ENCODE measurements around the gene GUCY1A1.

GUCY1A1 gene

GRCh38 chr4:155674669-155675071 is 8.0 kb downstream of the GUCY1A1 start:
- Mint-ChIP-seq H3K4me3 (no peak overlapping the region), H3K27me3 (peaks cover 25% of the 10 kb centered on the region), H3K27ac (no peak overlapping the region), H3K36me3 (ENCODE audit: low read depth) (no peaks in the 10 kb centered on the region), H3K4me1 (ENCODE audit: low read depth) (peaks cover 3% of the 10 kb centered on the region), H3K9me3 (no peaks in the 10 kb centered on the region)

GRCh38 chr4:155675709-155676429 is 9.2 kb downstream of the GUCY1A1 start:
- H3K4me3 Mint-ChIP-seq, result no peak overlapping the region

GRCh38 chr4:155676430-155676825 is 9.8 kb downstream of the GUCY1A1 start:
- H3K27ac Mint-ChIP-seq, result no peak overlapping the region
- H3K4me1 Mint-ChIP-seq (ENCODE audit: low read depth), result peaks cover 3% of the 10 kb centered on the region
- no peaks in the 10 kb centered on the region for H3K36me3 Mint-ChIP-seq (ENCODE audit: low read depth)
- H3K27me3 Mint-ChIP-seq, result peaks cover 10% of the 10 kb centered on the region
- H3K4me3 Mint-ChIP-seq, result no peak overlapping the region
- no peaks in the 10 kb centered on the region for H3K9me3 Mint-ChIP-seq

More at GRCh38 chr4:155675709-155676429, 9.2 kb downstream of the GUCY1A1 start:
- Mint-ChIP-seq H3K4me1 (ENCODE audit: low read depth) (peaks cover 3% of the 10 kb centered on the region), H3K9me3 (no peaks in the 10 kb centered on the region), H3K27ac (no peak overlapping the region), H3K36me3 (ENCODE audit: low read depth) (no peaks in the 10 kb centered on the region), H3K27me3 (peaks cover 13% of the 10 kb centered on the region)

- Mint-ChIP-seq H3K27ac (no peak overlapping the region), H3K36me3 (ENCODE audit: low read depth) (no peaks in the 10 kb centered on the region), H3K27me3 (peaks cover 16% of the 10 kb centered on the region), H3K4me1 (ENCODE audit: low read depth) (peaks cover 7% of the 10 kb centered on the region), H3K4me3 (no peak overlapping the region), H3K9me3 (no peaks in the 10 kb centered on the region)
Measured at GRCh38 chr4:155678011-155678410, 11.4 kb downstream of the GUCY1A1 start.

GRCh38 chr4:155679343-155679742 is 12.7 kb downstream of the GUCY1A1 start:
- peaks cover 8% of the 10 kb centered on the region for H3K27me3 Mint-ChIP-seq
- H3K4me1 Mint-ChIP-seq (ENCODE audit: low read depth), result peaks cover 7% of the 10 kb centered on the region
- H3K27ac Mint-ChIP-seq, result no peak overlapping the region
- no peak overlapping the region for H3K4me3 Mint-ChIP-seq
- H3K36me3 Mint-ChIP-seq (ENCODE audit: low read depth), result no peaks in the 10 kb centered on the region
- no peaks in the 10 kb centered on the region for H3K9me3 Mint-ChIP-seq

GRCh38 chr4:155681886-155682285 is 15.2 kb downstream of the GUCY1A1 start:
- Mint-ChIP-seq H3K27me3 (peaks cover 8% of the 10 kb centered on the region), H3K27ac (no peak overlapping the region), H3K9me3 (no peaks in the 10 kb centered on the region), H3K4me1 (ENCODE audit: low read depth) (peaks cover 5% of the 10 kb centered on the region), H3K36me3 (ENCODE audit: low read depth) (no peaks in the 10 kb centered on the region), H3K4me3 (no peak overlapping the region)

- H3K27me3 Mint-ChIP-seq, result peaks cover 8% of the 10 kb centered on the region
- peaks cover 5% of the 10 kb centered on the region for H3K4me1 Mint-ChIP-seq (ENCODE audit: low read depth)
Measured at GRCh38 chr4:155684423-155684822, 17.8 kb downstream of the GUCY1A1 start.

GRCh38 chr4:155684892-155685541 is 18.4 kb downstream of the GUCY1A1 start:
- Mint-ChIP-seq H3K36me3 (ENCODE audit: low read depth) (no peaks in the 10 kb centered on the region), H3K4me3 (no peak overlapping the region), H3K9me3 (no peaks in the 10 kb centered on the region), H3K27ac (no peak overlapping the region), H3K4me1 (ENCODE audit: low read depth) (peaks cover 5% of the 10 kb centered on the region), H3K27me3 (peaks cover 8% of the 10 kb centered on the region)

More at GRCh38 chr4:155684423-155684822, 17.8 kb downstream of the GUCY1A1 start:
- no peaks in the 10 kb centered on the region for H3K9me3 Mint-ChIP-seq
- no peaks in the 10 kb centered on the region for H3K36me3 Mint-ChIP-seq (ENCODE audit: low read depth)
- H3K4me3 Mint-ChIP-seq, result no peak overlapping the region
- H3K27ac Mint-ChIP-seq, result no peak overlapping the region

- H3K27ac Mint-ChIP-seq, result no peak overlapping the region
- H3K4me1 Mint-ChIP-seq (ENCODE audit: low read depth), result no peaks in the 10 kb centered on the region
- H3K9me3 Mint-ChIP-seq, result no peaks in the 10 kb centered on the region
- no peaks in the 10 kb centered on the region for H3K27me3 Mint-ChIP-seq
- H3K4me3 Mint-ChIP-seq, result no peak overlapping the region
- H3K36me3 Mint-ChIP-seq (ENCODE audit: low read depth), result no peaks in the 10 kb centered on the region
Measured at GRCh38 chr4:155687380-155687982, 20.8 kb downstream of the GUCY1A1 start.

- Mint-ChIP-seq H3K36me3 (ENCODE audit: low read depth) (no peaks in the 10 kb centered on the region), H3K27ac (no peak overlapping the region), H3K9me3 (no peaks in the 10 kb centered on the region), H3K4me3 (no peak overlapping the region), H3K4me1 (ENCODE audit: low read depth) (no peaks in the 10 kb centered on the region), H3K27me3 (no peaks in the 10 kb centered on the region)
Measured at GRCh38 chr4:155688211-155688610, 21.6 kb downstream of the GUCY1A1 start.

- H3K4me3 Mint-ChIP-seq, result no peak overlapping the region
- no peaks in the 10 kb centered on the region for H3K36me3 Mint-ChIP-seq (ENCODE audit: low read depth)
- H3K9me3 Mint-ChIP-seq, result no peaks in the 10 kb centered on the region
- no peaks in the 10 kb centered on the region for H3K27me3 Mint-ChIP-seq
- no peak overlapping the region for H3K27ac Mint-ChIP-seq
- no peaks in the 10 kb centered on the region for H3K4me1 Mint-ChIP-seq (ENCODE audit: low read depth)
Measured at GRCh38 chr4:155688860-155689259, 22.2 kb downstream of the GUCY1A1 start.

GRCh38 chr4:155690044-155690837 is 23.6 kb downstream of the GUCY1A1 start:
- H3K36me3 Mint-ChIP-seq (ENCODE audit: low read depth), result no peaks in the 10 kb centered on the region
- H3K9me3 Mint-ChIP-seq, result no peaks in the 10 kb centered on the region
- H3K27ac Mint-ChIP-seq, result no peak overlapping the region
- H3K4me1 Mint-ChIP-seq (ENCODE audit: low read depth), result no peaks in the 10 kb centered on the region
- no peaks in the 10 kb centered on the region for H3K27me3 Mint-ChIP-seq
- H3K4me3 Mint-ChIP-seq, result no peak overlapping the region

- H3K4me1 Mint-ChIP-seq (ENCODE audit: low read depth), result no peaks in the 10 kb centered on the region
- H3K4me3 Mint-ChIP-seq, result no peak overlapping the region
- no peak overlapping the region for H3K27ac Mint-ChIP-seq
- H3K9me3 Mint-ChIP-seq, result no peaks in the 10 kb centered on the region
- H3K36me3 Mint-ChIP-seq (ENCODE audit: low read depth), result no peaks in the 10 kb centered on the region
- no peaks in the 10 kb centered on the region for H3K27me3 Mint-ChIP-seq
Measured at GRCh38 chr4:155692361-155692760, 25.7 kb downstream of the GUCY1A1 start.

GRCh38 chr4:155693015-155693663 is 26.5 kb downstream of the GUCY1A1 start:
- H3K9me3 Mint-ChIP-seq, result peaks cover 3% of the 10 kb centered on the region
- H3K27ac Mint-ChIP-seq, result no peak overlapping the region
- H3K4me3 Mint-ChIP-seq, result no peak overlapping the region
- H3K36me3 Mint-ChIP-seq (ENCODE audit: low read depth), result no peaks in the 10 kb centered on the region
- no peaks in the 10 kb centered on the region for H3K27me3 Mint-ChIP-seq
- no peaks in the 10 kb centered on the region for H3K4me1 Mint-ChIP-seq (ENCODE audit: low read depth)

Data from stimulated activated naive CD8-positive, alpha-beta T cell treated with anti-CD3 and anti-CD28 coated beads, Interleukin-15, Interleukin-2, amounts not matched to agents 100 ng/mL and 50 ng/mL, for 24 hours (primary cell).